Peyer's patch (tissue), 4 donors: ENCODE data around the gene PKP2. TPM values are rescaled to one million over a fixed set of nuclear protein-coding genes. Genes with fewer than 3 reads are reported as not detected.

Experiments used
- DNase-seq, 3 donors: peaks; one replicate each; pipeline ENCODE4 v3.0.0-alpha.2; 2017 to 2019
- H3K27ac ChIP-seq, 4 donors: fragments of 200-600 bp; sonication (generic); one replicate each; pipeline ENCODE4 v1.5.1; 2016 to 2019
- H3K27me3 ChIP-seq, 2 donors: fragments of 200-600 bp; sonication (generic); one replicate each; pipeline ENCODE4 v1.5.1; 2019
- H3K36me3 ChIP-seq, 3 donors: fragments of 200-600 bp; sonication (generic); one replicate each; pipeline ENCODE4 v1.5.1; 2016 to 2019
- H3K4me1 ChIP-seq, 4 donors: fragments of 200-600 bp; sonication (generic); one replicate each; pipeline ENCODE4 v1.5.1; 2016 to 2019
- H3K4me3 ChIP-seq, 4 donors: fragments of 200-600 bp; sonication (generic); 1 replicate in 3 of 4; 2 replicates in 1 of 4; pipeline ENCODE4 v1.5.1; 2016 to 2019; ENCODE audit warnings: mild to moderate bottlenecking in 1 of 4
- H3K9me3 ChIP-seq, 4 donors: fragments of 200-600 bp; sonication (generic); one replicate each; pipeline ENCODE4 v1.5.1; 2016 to 2019; ENCODE audit warnings: mild to moderate bottlenecking in 1 of 4
- CTCF ChIP-seq, 6 experiments: fragments of 450-650 bp in 4 of 6; fragments of 200-600 bp in 2 of 6; sonication (generic) in 1 of 6; IDR thresholded peaks; one replicate each; pipeline ENCODE4 v1.5.1; 2017 to 2019; ENCODE audit warnings: antibody characterized with exemption in 6 of 6, mild to moderate bottlenecking in 3 of 6, moderate library complexity in 1 of 6
- POLR2A ChIP-seq, 2 donors: fragments of 450-650 bp; IDR thresholded peaks; one replicate each; pipeline ENCODE4 v1.5.1; 2017; ENCODE audit warnings: antibody characterized with exemption in 2 of 2, mild to moderate bottlenecking in 2 of 2, moderate library complexity in 2 of 2
- total RNA-seq, 4 donors: library from RNA; depleted of rRNA; stranded (reverse); fragments of >200 nt; gene quantifications; one replicate each; pipeline ENCODE4 v1.1.0, GENCODE V29; 2016

The PKP2 gene
- total RNA-seq, 4 donors from 2014 or later: 42.9 to 103 (median 64.8) TPM

- Histone ChIP-seq H3K4me3 (no peak overlapping the region), H3K27me3 (no peaks in the 10 kb centered on the region), H3K36me3 (peaks cover 0 to 24% (median 0%) of the 10 kb centered on the region in 3 donors), H3K4me1 (no peaks in the 10 kb centered on the region), H3K27ac (no peak overlapping the region), H3K9me3 (peaks cover 0 to 5% (median 0%) of the 10 kb centered on the region in 4 donors)
- no peak for DNase-seq
- TF ChIP-seq POLR2A (IDR thresholded peaks at IDR 0.05): no peak
- no peak for TF ChIP-seq CTCF (IDR thresholded peaks at IDR 0.05)
These were observed 92.3 kb downstream of the PKP2 start for GRCh38 chr12:32804301-32804700.

- H3K9me3 ChIP-seq: no peaks in the 10 kb centered on the region
- TF ChIP-seq CTCF (IDR thresholded peaks at IDR 0.05): no peak
- no peak for TF ChIP-seq POLR2A (IDR thresholded peaks at IDR 0.05)
- no peaks in the 10 kb centered on the region for H3K4me1 ChIP-seq
- H3K27ac ChIP-seq: no peak overlapping the region
- peaks cover 0 to 16% (median 0%) of the 10 kb centered on the region in 3 donors for H3K36me3 ChIP-seq
- H3K27me3 ChIP-seq: no peaks in the 10 kb centered on the region
- no peak for DNase-seq
- no peak overlapping the region for H3K4me3 ChIP-seq
These were observed 95.2 kb downstream of the PKP2 start for GRCh38 chr12:32801269-32801980.

- no peak overlapping the region for H3K27ac ChIP-seq
- H3K4me3 ChIP-seq: no peak overlapping the region
- DNase-seq: no peak
- H3K4me1 ChIP-seq: no peaks in the 10 kb centered on the region
- H3K36me3 ChIP-seq: peaks cover 0 to 20% (median 0%) of the 10 kb centered on the region in 3 donors
- no peaks in the 10 kb centered on the region for H3K27me3 ChIP-seq
- TF ChIP-seq CTCF (IDR thresholded peaks at IDR 0.05) (no peak), POLR2A (IDR thresholded peaks at IDR 0.05) (no peak)
- H3K9me3 ChIP-seq: no peaks in the 10 kb centered on the region
These were observed 102.3 kb downstream of the PKP2 start for GRCh38 chr12:32794281-32794680.

DNA sequence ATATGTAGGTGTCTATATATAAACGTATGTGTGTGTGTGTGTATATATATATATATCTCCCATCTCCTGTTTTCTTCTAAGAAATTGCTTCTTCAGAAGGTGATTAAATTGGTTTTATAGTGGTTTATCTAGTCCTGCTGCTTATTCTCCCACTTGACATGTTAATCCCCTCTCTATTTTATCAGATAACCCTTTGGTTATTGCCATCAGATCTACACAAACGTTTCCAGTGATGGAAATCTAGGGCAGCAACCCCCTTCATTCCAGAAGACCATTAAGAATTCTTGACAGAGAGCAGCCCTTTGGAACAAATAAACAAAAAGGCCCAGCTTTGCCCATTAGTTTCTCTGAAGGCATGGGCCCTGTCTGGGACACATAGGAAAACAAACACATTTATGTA, 106.7 kb downstream of the PKP2 start:
- Histone ChIP-seq H3K4me3 (no peak overlapping the region), H3K4me1 (no peaks in the 10 kb centered on the region), H3K27me3 (no peaks in the 10 kb centered on the region), H3K27ac (no peak overlapping the region), H3K9me3 (no peaks in the 10 kb centered on the region), H3K36me3 (peaks cover 0 to 13% (median 0%) of the 10 kb centered on the region in 3 donors)
- no peak for DNase-seq
- no peak for TF ChIP-seq CTCF (IDR thresholded peaks at IDR 0.05)
- no peak for TF ChIP-seq POLR2A (IDR thresholded peaks at IDR 0.05)

- H3K27me3 ChIP-seq: no peaks in the 10 kb centered on the region
- H3K4me3 ChIP-seq: no peak overlapping the region
- H3K27ac ChIP-seq: no peak overlapping the region
- no peaks in the 10 kb centered on the region for H3K4me1 ChIP-seq
- peaks cover 0 to 13% (median 0%) of the 10 kb centered on the region in 3 donors for H3K36me3 ChIP-seq
- H3K9me3 ChIP-seq: no peaks in the 10 kb centered on the region
- TF ChIP-seq CTCF (IDR thresholded peaks at IDR 0.05) (no peak), POLR2A (IDR thresholded peaks at IDR 0.05) (no peak)
- no peak for DNase-seq
These were observed 107.1 kb downstream of the PKP2 start for GRCh38 chr12:32789446-32789845.
